NB4 (cell line): ENCODE measurements around the gene PSMD3.

Source experiments
- DNase-seq: peaks from one replicate; pipeline ENCODE4 v3.0.0; 2010; ENCODE audit warnings: low read depth
- H3K4me3 ChIP-seq: one replicate; pipeline ENCODE4 v1.5.1; 2011; ENCODE audit warnings: mild to moderate bottlenecking, low read depth, low read length, moderate library complexity
- MYC ChIP-seq: IDR thresholded peaks from 2 replicates; pipeline ENCODE4 v1.6.1; 2011; ENCODE audit warnings: low read depth, low read length
- POLR2A ChIP-seq: IDR thresholded peaks from 2 replicates; pipeline ENCODE4 v1.6.1; 2011; ENCODE audit warnings: mild to moderate bottlenecking; ENCODE audit not compliant: insufficient read length; ENCODE audit errors: extremely low read depth
- TF ChIP-seq, protein P1 (sequence below): IDR thresholded peaks from one replicate; pipeline ENCODE4 v1.5.1; 2012; ENCODE audit warnings: low read depth, low read length
- TF ChIP-seq, protein P2 (sequence below): IDR thresholded peaks from 2 replicates; pipeline ENCODE4 v1.6.1; 2011; ENCODE audit warnings: low read depth, low read length

Gene PSMD3

DNA sequence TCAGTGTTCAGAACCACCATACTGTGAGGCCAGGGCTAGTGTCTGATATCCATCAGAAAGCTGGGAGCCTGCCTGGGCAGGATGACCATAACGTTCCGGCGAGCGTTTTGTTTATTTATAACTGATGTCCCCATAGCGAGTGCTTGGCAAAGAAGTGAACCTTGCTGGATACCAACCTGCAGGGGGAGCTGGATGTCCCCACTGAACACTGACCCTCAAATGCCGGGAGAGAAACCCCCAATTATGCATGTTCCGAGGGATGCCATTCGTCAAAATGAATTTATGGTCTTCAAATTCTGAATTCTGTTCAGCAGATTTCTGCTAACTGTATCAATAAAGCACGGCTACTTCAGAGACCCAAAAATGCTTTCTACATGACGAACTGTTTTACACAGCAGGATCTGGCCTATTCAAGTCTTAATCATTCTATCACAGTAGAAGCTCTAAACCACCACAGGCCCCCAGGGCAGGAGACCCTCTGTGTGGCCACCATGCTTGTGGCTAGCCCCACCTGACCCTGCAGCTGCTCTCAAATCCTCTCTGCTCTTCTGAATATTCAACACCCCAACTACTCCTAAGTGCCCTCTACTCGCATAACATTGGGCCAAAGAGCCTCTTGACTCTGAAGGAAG, 58.4 kb downstream of the PSMD3 start:
- peak; percentile 44 for DNase-seq
- TF ChIP-seq, protein P1, sequence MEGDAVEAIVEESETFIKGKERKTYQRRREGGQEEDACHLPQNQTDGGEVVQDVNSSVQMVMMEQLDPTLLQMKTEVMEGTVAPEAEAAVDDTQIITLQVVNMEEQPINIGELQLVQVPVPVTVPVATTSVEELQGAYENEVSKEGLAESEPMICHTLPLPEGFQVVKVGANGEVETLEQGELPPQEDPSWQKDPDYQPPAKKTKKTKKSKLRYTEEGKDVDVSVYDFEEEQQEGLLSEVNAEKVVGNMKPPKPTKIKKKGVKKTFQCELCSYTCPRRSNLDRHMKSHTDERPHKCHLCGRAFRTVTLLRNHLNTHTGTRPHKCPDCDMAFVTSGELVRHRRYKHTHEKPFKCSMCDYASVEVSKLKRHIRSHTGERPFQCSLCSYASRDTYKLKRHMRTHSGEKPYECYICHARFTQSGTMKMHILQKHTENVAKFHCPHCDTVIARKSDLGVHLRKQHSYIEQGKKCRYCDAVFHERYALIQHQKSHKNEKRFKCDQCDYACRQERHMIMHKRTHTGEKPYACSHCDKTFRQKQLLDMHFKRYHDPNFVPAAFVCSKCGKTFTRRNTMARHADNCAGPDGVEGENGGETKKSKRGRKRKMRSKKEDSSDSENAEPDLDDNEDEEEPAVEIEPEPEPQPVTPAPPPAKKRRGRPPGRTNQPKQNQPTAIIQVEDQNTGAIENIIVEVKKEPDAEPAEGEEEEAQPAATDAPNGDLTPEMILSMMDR, result peak; percentile 58
- TF ChIP-seq MYC (no peak), POLR2A (no peak)

DNA sequence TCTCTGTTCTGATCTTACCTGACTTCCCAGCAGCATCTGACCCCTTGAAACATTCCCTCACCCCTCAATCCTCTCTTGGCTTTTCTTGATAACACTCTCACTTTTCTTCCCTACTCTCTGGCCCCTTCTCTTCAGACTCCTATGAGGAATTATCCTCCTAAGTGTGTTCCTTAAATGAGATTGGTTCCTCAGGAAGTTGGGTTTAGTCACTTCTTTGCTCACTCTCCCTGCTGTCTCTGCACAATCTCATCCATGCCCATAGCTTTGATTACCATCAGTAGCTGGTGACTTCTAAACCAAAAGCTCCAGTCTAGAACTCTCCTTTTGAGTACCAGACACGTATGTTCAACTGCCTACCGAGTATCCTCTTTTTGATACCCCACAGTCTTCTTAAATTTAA, 60.6 kb downstream of the PSMD3 start:
- TF ChIP-seq, protein P2, sequence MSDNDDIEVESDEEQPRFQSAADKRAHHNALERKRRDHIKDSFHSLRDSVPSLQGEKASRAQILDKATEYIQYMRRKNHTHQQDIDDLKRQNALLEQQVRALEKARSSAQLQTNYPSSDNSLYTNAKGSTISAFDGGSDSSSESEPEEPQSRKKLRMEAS, result no peak
- no peak for TF ChIP-seq MYC
- TF ChIP-seq, protein P1, result no peak
- no peak for TF ChIP-seq POLR2A
- H3K4me3 ChIP-seq, result no peak overlapping the region
- DNase-seq, result no peak

More for the DNA sequence above, 58.4 kb downstream of the PSMD3 start:
- no peak overlapping the region for H3K4me3 ChIP-seq
